ENCODE results near the gene ZBTB43.

GRCh38 chr9:126756876-126757415 lies 47.9 kb upstream of the ZBTB43 start:
- no peak for TF ChIP-seq POLR2A (IDR thresholded peaks at IDR 0.05)
- TF ChIP-seq POLR2AphosphoS5 (IDR thresholded peaks at IDR 0.05), result no peak

Data from sigmoid colon (tissue), 4 donors.